ENCODE measurements around the gene PSME3IP1. TPM values are rescaled to one million over a fixed set of nuclear protein-coding genes. Genes with fewer than 3 reads are reported as not detected.

The PSME3IP1 gene
- total RNA-seq, 1 donor from 2014 or later = 102 TPM

DNA sequence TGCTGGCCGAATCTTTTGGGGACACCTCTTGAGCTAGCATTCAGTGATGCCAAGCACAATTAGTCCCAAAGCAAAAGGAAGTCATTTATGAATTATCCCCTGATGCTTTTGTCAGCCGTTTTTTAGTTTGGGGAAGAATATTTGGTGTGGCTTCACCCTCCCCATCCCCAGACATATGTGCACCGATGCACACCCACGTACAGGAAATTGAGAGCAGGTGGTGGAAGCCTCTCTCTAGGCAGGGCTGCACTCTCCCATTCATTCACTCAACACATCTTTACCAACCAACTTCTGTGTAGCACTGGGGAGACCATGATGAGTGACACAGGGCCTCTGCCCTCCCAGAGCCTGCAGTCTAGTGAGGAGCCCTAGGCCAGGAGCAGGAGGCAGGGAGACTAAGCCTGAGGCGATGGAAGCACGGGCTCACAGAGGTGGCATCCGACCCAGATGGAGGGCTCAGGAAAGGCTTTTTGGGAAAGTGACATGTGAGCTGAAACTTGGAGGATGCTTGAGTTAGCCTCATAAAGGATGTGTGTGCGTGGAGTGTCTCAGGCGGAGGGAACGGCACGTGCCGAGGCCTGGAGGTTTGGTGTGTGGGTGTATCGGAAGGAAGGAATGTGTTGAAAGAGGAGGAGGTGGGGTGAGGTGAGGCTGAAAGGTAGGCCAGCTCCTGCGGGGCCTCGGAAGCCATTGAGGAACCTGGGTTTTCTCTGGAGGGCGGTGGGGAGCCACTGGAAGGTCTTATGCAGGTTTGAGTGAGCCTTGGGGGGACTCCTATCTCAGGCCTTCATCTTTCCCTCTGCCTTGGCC, 43.8 kb downstream of the PSME3IP1 start:
- peaks cover 4% of the 10 kb centered on the region for H3K27me3 Mint-ChIP-seq (ENCODE audit: low read depth)
- no peak for DNase-seq (ENCODE audit: low read depth, low spot score)
- peaks cover 71% of the 10 kb centered on the region for H3K4me1 Mint-ChIP-seq
- H3K36me3 Mint-ChIP-seq (ENCODE audit: low read depth) = no peaks in the 10 kb centered on the region
- peak overlapping the region; percentile 57 for H3K4me3 Mint-ChIP-seq
- peak overlapping the region; percentile 22 for H3K27ac Mint-ChIP-seq (ENCODE audit: unreplicated experiment)
- H3K9me3 Mint-ChIP-seq = no peaks in the 10 kb centered on the region
- TF ChIP-seq, protein P1, sequence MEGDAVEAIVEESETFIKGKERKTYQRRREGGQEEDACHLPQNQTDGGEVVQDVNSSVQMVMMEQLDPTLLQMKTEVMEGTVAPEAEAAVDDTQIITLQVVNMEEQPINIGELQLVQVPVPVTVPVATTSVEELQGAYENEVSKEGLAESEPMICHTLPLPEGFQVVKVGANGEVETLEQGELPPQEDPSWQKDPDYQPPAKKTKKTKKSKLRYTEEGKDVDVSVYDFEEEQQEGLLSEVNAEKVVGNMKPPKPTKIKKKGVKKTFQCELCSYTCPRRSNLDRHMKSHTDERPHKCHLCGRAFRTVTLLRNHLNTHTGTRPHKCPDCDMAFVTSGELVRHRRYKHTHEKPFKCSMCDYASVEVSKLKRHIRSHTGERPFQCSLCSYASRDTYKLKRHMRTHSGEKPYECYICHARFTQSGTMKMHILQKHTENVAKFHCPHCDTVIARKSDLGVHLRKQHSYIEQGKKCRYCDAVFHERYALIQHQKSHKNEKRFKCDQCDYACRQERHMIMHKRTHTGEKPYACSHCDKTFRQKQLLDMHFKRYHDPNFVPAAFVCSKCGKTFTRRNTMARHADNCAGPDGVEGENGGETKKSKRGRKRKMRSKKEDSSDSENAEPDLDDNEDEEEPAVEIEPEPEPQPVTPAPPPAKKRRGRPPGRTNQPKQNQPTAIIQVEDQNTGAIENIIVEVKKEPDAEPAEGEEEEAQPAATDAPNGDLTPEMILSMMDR (conservative IDR thresholded peaks at IDR 0.05) = no peak

DNA sequence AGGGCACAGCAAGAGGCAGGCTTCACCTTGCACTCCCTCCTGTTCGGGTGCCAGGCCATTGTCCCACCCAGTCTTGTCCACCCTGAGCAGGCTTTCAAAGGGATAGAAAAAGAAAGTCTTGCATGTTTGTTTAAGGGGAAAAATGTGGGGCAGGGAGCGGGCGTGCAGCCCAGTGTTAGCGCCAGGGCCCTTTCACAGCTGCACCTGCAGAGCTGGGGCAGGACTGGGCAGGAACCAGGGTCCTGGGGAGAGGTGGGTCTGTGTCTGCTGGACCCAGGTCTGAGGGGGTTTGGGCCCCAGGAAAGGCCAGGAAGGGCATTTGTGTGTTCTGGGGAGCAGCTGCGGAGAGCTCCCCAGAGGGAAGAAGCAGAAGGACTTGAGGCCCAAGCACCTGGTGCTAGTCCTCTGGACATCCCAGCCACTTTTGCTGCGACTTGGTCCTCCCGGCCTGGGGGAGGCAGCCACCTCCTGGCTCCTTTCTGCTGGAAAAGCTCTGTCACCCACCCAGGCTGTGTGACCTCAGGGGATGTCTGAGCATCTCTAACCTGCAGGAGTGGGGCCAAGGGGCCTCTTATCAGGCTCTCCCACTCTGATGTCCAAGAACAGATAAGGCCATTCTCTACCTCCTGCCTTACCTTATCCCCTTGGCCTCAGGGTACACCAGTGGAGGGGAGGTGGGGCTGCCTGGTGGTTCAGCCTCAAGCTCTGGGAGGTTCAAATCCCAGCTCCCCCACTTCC, 44.7 kb downstream of the PSME3IP1 start:
- no peak overlapping the region for H3K4me3 Mint-ChIP-seq
- no peaks in the 10 kb centered on the region for H3K9me3 Mint-ChIP-seq
- H3K27ac Mint-ChIP-seq (ENCODE audit: unreplicated experiment) = no peak overlapping the region
- H3K27me3 Mint-ChIP-seq (ENCODE audit: low read depth) = peaks cover 4% of the 10 kb centered on the region
- H3K4me1 Mint-ChIP-seq = peaks cover 63% of the 10 kb centered on the region
- TF ChIP-seq, protein P1 (conservative IDR thresholded peaks at IDR 0.05) = no peak
- H3K36me3 Mint-ChIP-seq (ENCODE audit: low read depth) = no peaks in the 10 kb centered on the region
- DNase-seq (ENCODE audit: low read depth, low spot score) = no peak

GRCh38 chr16:57138281-57138935, 47.4 kb downstream of the PSME3IP1 start:
- Mint-ChIP-seq H3K27ac (ENCODE audit: unreplicated experiment) (peak overlapping the region; percentile 84), H3K36me3 (ENCODE audit: low read depth) (no peaks in the 10 kb centered on the region), H3K4me3 (no peak overlapping the region)

GRCh38 chr16:57137566-57138273, 48.1 kb downstream of the PSME3IP1 start:
- H3K9me3 Mint-ChIP-seq = no peaks in the 10 kb centered on the region
- DNase-seq (ENCODE audit: low read depth, low spot score) = no peak
- peaks cover 39% of the 10 kb centered on the region for H3K4me1 Mint-ChIP-seq
- H3K27me3 Mint-ChIP-seq (ENCODE audit: low read depth) = no peaks in the 10 kb centered on the region
- H3K36me3 Mint-ChIP-seq (ENCODE audit: low read depth) = no peaks in the 10 kb centered on the region
- H3K4me3 Mint-ChIP-seq = no peak overlapping the region
- TF ChIP-seq, protein P1 (conservative IDR thresholded peaks at IDR 0.05) = no peak
- H3K27ac Mint-ChIP-seq (ENCODE audit: unreplicated experiment) = peak overlapping the region; percentile 84

More at GRCh38 chr16:57138281-57138935, 47.4 kb downstream of the PSME3IP1 start:
- DNase-seq (ENCODE audit: low read depth, low spot score) = no peak
- H3K4me1 Mint-ChIP-seq = peaks cover 41% of the 10 kb centered on the region
- H3K9me3 Mint-ChIP-seq = no peaks in the 10 kb centered on the region
- TF ChIP-seq, protein P1 (conservative IDR thresholded peaks at IDR 0.05) = no peak
- no peaks in the 10 kb centered on the region for H3K27me3 Mint-ChIP-seq (ENCODE audit: low read depth)

- TF ChIP-seq, protein P1 (conservative IDR thresholded peaks at IDR 0.05) = no peak
- no peak overlapping the region for H3K27ac Mint-ChIP-seq (ENCODE audit: unreplicated experiment)
- no peak overlapping the region for H3K4me3 Mint-ChIP-seq
- no peak for DNase-seq (ENCODE audit: low read depth, low spot score)
- no peaks in the 10 kb centered on the region for H3K9me3 Mint-ChIP-seq
- H3K4me1 Mint-ChIP-seq = peaks cover 39% of the 10 kb centered on the region
- H3K27me3 Mint-ChIP-seq (ENCODE audit: low read depth) = no peaks in the 10 kb centered on the region
- H3K36me3 Mint-ChIP-seq (ENCODE audit: low read depth) = no peaks in the 10 kb centered on the region
Measured at GRCh38 chr16:57137043-57137442, 48.8 kb downstream of the PSME3IP1 start.

Data from neural crest cell (in vitro differentiated cells).